GM20431 (cell line): ENCODE data around the gene CLSTN2.

Experiments
- in situ Hi-C: fragments of 300-500 bp; cut with MseI, MboI; formaldehyde crosslinking; loops from one replicate; pipeline ENCODE4 v1.15.0; 2020; ENCODE audit warnings: low sequenced_read_pairs; ENCODE audit not compliant: unreplicated experiment

The CLSTN2 gene

GRCh38 chr3:140424211-140424610 lies 489.2 kb downstream of the CLSTN2 start:
- in situ Hi-C loops, result no loop called here

GRCh38 chr3:140424726-140425125 lies 489.7 kb downstream of the CLSTN2 start:
- in situ Hi-C loops, result no loop called here

- in situ Hi-C loops, result no loop called here
Measured at GRCh38 chr3:140427786-140428185, 492.8 kb downstream of the CLSTN2 start.

GRCh38 chr3:140428380-140428779 lies 493.4 kb downstream of the CLSTN2 start:
- in situ Hi-C loops, result no loop called here

- in situ Hi-C loops, result no loop called here
Measured at GRCh38 chr3:140429791-140430190, 494.8 kb downstream of the CLSTN2 start.

- in situ Hi-C loops, result no loop called here
Measured at GRCh38 chr3:140430494-140430893, 495.5 kb downstream of the CLSTN2 start.

GRCh38 chr3:140432229-140432669 lies 497.3 kb downstream of the CLSTN2 start:
- in situ Hi-C loops, result no loop called here

- in situ Hi-C loops, result no loop called here
Measured at GRCh38 chr3:140433431-140433830, 498.4 kb downstream of the CLSTN2 start.

GRCh38 chr3:140434261-140434905 lies 499.4 kb downstream of the CLSTN2 start:
- in situ Hi-C loops, result no loop called here

- in situ Hi-C loops, result no loop called here
Measured at GRCh38 chr3:140436421-140436820, 501.4 kb downstream of the CLSTN2 start.

GRCh38 chr3:140438736-140439470 lies 503.9 kb downstream of the CLSTN2 start:
- in situ Hi-C loops, result no loop called here

GRCh38 chr3:140439527-140439926 lies 504.5 kb downstream of the CLSTN2 start:
- in situ Hi-C loops, result no loop called here

GRCh38 chr3:140440446-140440845 lies 505.5 kb downstream of the CLSTN2 start:
- in situ Hi-C loops, result no loop called here

- in situ Hi-C loops, result no loop called here
Measured at GRCh38 chr3:140441006-140441405, 506.0 kb downstream of the CLSTN2 start.

- in situ Hi-C loops, result no loop called here
Measured at GRCh38 chr3:140442621-140443020, 507.6 kb downstream of the CLSTN2 start.

- in situ Hi-C loops, result no loop called here
Measured at GRCh38 chr3:140443073-140443472, 508.1 kb downstream of the CLSTN2 start.

GRCh38 chr3:140443806-140444205 lies 508.8 kb downstream of the CLSTN2 start:
- in situ Hi-C loops, result no loop called here

- in situ Hi-C loops, result no loop called here
Measured at GRCh38 chr3:140446734-140447133, 511.7 kb downstream of the CLSTN2 start.

- in situ Hi-C loops, result no loop called here
Measured at GRCh38 chr3:140447136-140447535, 512.2 kb downstream of the CLSTN2 start.

GRCh38 chr3:140448001-140448400 lies 513.0 kb downstream of the CLSTN2 start:
- in situ Hi-C loops, result no loop called here

GRCh38 chr3:140449413-140450256 lies 514.6 kb downstream of the CLSTN2 start:
- in situ Hi-C loops, result no loop called here
